CD4-positive, alpha-beta T cell (primary cell): ENCODE data around the gene FAM180A. TPM values are rescaled to one million over a fixed set of nuclear protein-coding genes. Genes with fewer than 3 reads are reported as not detected.
"Not testable (repeated sequence)": the region's sequence is repeated elsewhere in the genome, so short reads cannot be mapped to it uniquely, and the experiment has no call there.

ENCODE experiments used
- ATAC-seq: fragments of 200-7000 bp; cut with Tn5 transposase; one replicate; pipeline ENCODE4 v1.10.0; 2022; ENCODE audit warnings: mild to moderate bottlenecking; ENCODE audit not compliant: poor library complexity
- CTCF ChIA-PET: fragments of 350-600 bp; sonication (Branson Sonifier 250); formaldehyde crosslinking; loops from one replicate; lab custom pipeline; 2021; ENCODE audit warnings: antibody characterized with exemption, inconsistent platforms; lab: Charles Lee
- POLR2A ChIA-PET: fragments of 350-600 bp; sonication (Branson Sonifier 250); formaldehyde crosslinking; loops from one replicate; lab custom pipeline; 2021; ENCODE audit warnings: antibody characterized with exemption, inconsistent platforms; lab: Charles Lee
- DNase-seq, 14 experiments: peaks; one replicate each; pipeline ENCODE4 v3.0.0-alpha.2; 2013 to 2020; ENCODE audit warnings: mixed read lengths in 2 of 14
- H3K27ac ChIP-seq, 2 donors: one replicate each; pipeline versions ENCODE4 v1.5.1 to v1.7.0; 2013; ENCODE audit warnings: low read length in 2 of 2, low read depth in 1 of 2, mild to moderate bottlenecking in 1 of 2
- H3K27me3 ChIP-seq, 2 experiments: 1 replicate in 1 of 2; 2 replicates in 1 of 2; pipeline versions ENCODE4 v1.6.1 to v1.7.0; 2013; ENCODE audit warnings: low read length in 2 of 2, control low read depth in 1 of 2, mild to moderate bottlenecking in 1 of 2, moderate library complexity in 1 of 2; ENCODE audit not compliant: insufficient read depth in 2 of 2, control insufficient read depth in 1 of 2
- H3K36me3 ChIP-seq: one replicate; pipeline ENCODE4 v1.6.1; 2013; ENCODE audit warnings: low read length, control low read depth; ENCODE audit not compliant: insufficient read depth
- H3K4me1 ChIP-seq: one replicate; pipeline ENCODE4 v1.6.1; 2013; ENCODE audit warnings: low read length, control low read depth; ENCODE audit not compliant: insufficient read depth
- H3K4me3 ChIP-seq: one replicate; pipeline ENCODE4 v1.5.1; 2013; ENCODE audit warnings: mild to moderate bottlenecking, low read length, moderate library complexity
- H3K9me3 ChIP-seq, 2 experiments: 1 replicate in 1 of 2; 2 replicates in 1 of 2; pipeline versions ENCODE4 v1.6.1 to v1.7.0; 2013; ENCODE audit warnings: low read length in 2 of 2, mild to moderate bottlenecking in 2 of 2, control low read depth in 1 of 2, moderate library complexity in 1 of 2; ENCODE audit not compliant: control insufficient read depth in 1 of 2, insufficient read depth in 1 of 2
- H3K27ac Mint-ChIP-seq: one replicate; pipeline ENCODE4 v1.8.0; 2020; ENCODE audit warnings: mixed read lengths
- H3K27me3 Mint-ChIP-seq: one replicate; pipeline ENCODE4 v1.8.0; 2021; ENCODE audit warnings: mixed read lengths
- H3K36me3 Mint-ChIP-seq: one replicate; pipeline ENCODE4 v1.8.0; 2021; ENCODE audit warnings: low read depth, mixed read lengths
- H3K4me1 Mint-ChIP-seq: one replicate; pipeline ENCODE4 v1.8.0; 2021; ENCODE audit warnings: low read depth, mixed read lengths
- H3K4me3 Mint-ChIP-seq: one replicate; pipeline ENCODE4 v1.8.0; 2020; ENCODE audit warnings: mild to moderate bottlenecking, mixed read lengths
- H3K9me3 Mint-ChIP-seq: one replicate; pipeline ENCODE4 v1.8.0; 2020; ENCODE audit warnings: mixed read lengths
- CTCF ChIP-seq: fragments of 200-600 bp; IDR thresholded peaks from one replicate; pipeline ENCODE4 v1.8.0; 2022; ENCODE audit warnings: antibody characterized with exemption, mild to moderate bottlenecking
- intact Hi-C, 2 experiments: fragments of 100-400 bp; cut with DNase I in 1 of 2; cut with micrococcal nuclease in 1 of 2; formaldehyde crosslinking; loops; one replicate each; pipeline versions ENCODE4 v1.15.1 to v1.9.0; 2023 to 2025; cut with DNase I, micrococcal nuclease
- total RNA-seq, 174 experiments: library from RNA in 2 of 174; stranded (reverse) in 2 of 174; gene quantifications; one replicate each; pipeline ENCODE4 v1.2.3 and lab custom pipeline; 2021 to 2026

FAM180A gene
- total RNA-seq, 2 experiments from 2014 or later: not detected

GRCh38 chr7:135742371-135742770, 6.2 kb downstream of the FAM180A start:
- no peaks in the 10 kb centered on the region for H3K9me3 ChIP-seq
- peaks cover 0 to 4% of the 10 kb centered on the region in 2 experiments for H3K27me3 ChIP-seq
- Mint-ChIP-seq H3K4me3 (no peak overlapping the region), H3K4me1 (no peaks in the 10 kb centered on the region), H3K27me3 (peaks cover 10% of the 10 kb centered on the region), H3K27ac (no peak overlapping the region), H3K9me3 (no peaks in the 10 kb centered on the region), H3K36me3 (no peaks in the 10 kb centered on the region)
- intact Hi-C loops: no loop called here
- no peak overlapping the region for H3K4me3 ChIP-seq
- TF ChIP-seq CTCF: no peak
- POLR2A ChIA-PET: no interaction called here
- H3K36me3 ChIP-seq: no peaks in the 10 kb centered on the region
- H3K27ac ChIP-seq: no peak overlapping the region
- ATAC-seq (no peak), DNase-seq (no peak)
- CTCF ChIA-PET: no interaction called here
- no peaks in the 10 kb centered on the region for H3K4me1 ChIP-seq

GRCh38 chr7:135741905-135742304, 6.7 kb downstream of the FAM180A start:
- no peaks in the 10 kb centered on the region for H3K36me3 Mint-ChIP-seq
- CTCF ChIA-PET: no interaction called here

GRCh38 chr7:135740889-135741288, 7.7 kb downstream of the FAM180A start:
- no peaks in the 10 kb centered on the region for H3K36me3 Mint-ChIP-seq
- H3K27me3 ChIP-seq: peaks cover 0 to 4% of the 10 kb centered on the region in 2 experiments
- H3K9me3 Mint-ChIP-seq: no peaks in the 10 kb centered on the region
- ChIA-PET POLR2A (no interaction called here), CTCF (no interaction called here)
- H3K4me3 ChIP-seq: no peak overlapping the region
- H3K9me3 ChIP-seq: no peaks in the 10 kb centered on the region
- H3K27me3 Mint-ChIP-seq: peaks cover 8% of the 10 kb centered on the region
- no peaks in the 10 kb centered on the region for H3K4me1 Mint-ChIP-seq
- ATAC-seq: no peak
- no peak overlapping the region for H3K27ac ChIP-seq
- no peaks in the 10 kb centered on the region for H3K4me1 ChIP-seq
- no peak overlapping the region for H3K4me3 Mint-ChIP-seq
- H3K36me3 ChIP-seq: no peaks in the 10 kb centered on the region
- TF ChIP-seq CTCF: no peak
- intact Hi-C loops: no loop called here
- no peak overlapping the region for H3K27ac Mint-ChIP-seq
- no peak for DNase-seq

More at GRCh38 chr7:135741905-135742304, 6.7 kb downstream of the FAM180A start:
- no peak overlapping the region for H3K4me3 ChIP-seq
- intact Hi-C loops: no loop called here
- no peak for DNase-seq
- peaks cover 8% of the 10 kb centered on the region for H3K27me3 Mint-ChIP-seq
- no peak for ATAC-seq
- POLR2A ChIA-PET: no interaction called here
- no peaks in the 10 kb centered on the region for H3K9me3 ChIP-seq
- no peaks in the 10 kb centered on the region for H3K4me1 ChIP-seq
- no peaks in the 10 kb centered on the region for H3K9me3 Mint-ChIP-seq
- no peak for TF ChIP-seq CTCF
- no peaks in the 10 kb centered on the region for H3K4me1 Mint-ChIP-seq
- no peak overlapping the region for H3K4me3 Mint-ChIP-seq
- H3K36me3 ChIP-seq: no peaks in the 10 kb centered on the region
- H3K27me3 ChIP-seq: peaks cover 0 to 4% of the 10 kb centered on the region in 2 experiments
- no peak overlapping the region for H3K27ac ChIP-seq
- H3K27ac Mint-ChIP-seq: no peak overlapping the region

GRCh38 chr7:135737306-135737647, 11.3 kb downstream of the FAM180A start:
- ATAC-seq, H3K4me1 Mint-ChIP-seq, H3K9me3 Mint-ChIP-seq, H3K27me3 Mint-ChIP-seq, H3K27ac Mint-ChIP-seq, POLR2A ChIA-PET, H3K4me3 ChIP-seq, H3K36me3 ChIP-seq, H3K4me3 Mint-ChIP-seq, intact Hi-C loops, H3K27ac ChIP-seq, H3K4me1 ChIP-seq, DNase-seq, H3K36me3 Mint-ChIP-seq, H3K9me3 ChIP-seq, H3K27me3 ChIP-seq: not testable (repeated sequence)
- CTCF ChIA-PET: interaction anchor here (1.0 kb wide), 1 partner anchor 17 kb away, joined by 3 read pairs; no protein-coding TSS in a partner anchor
